Activated CD8-positive, alpha-beta memory T cell treated with anti-CD3 and anti-CD28 coated beads, Interleukin-2, amount 50 U/mL, for 24 hours (primary cell): ENCODE data around the gene STX19.
"Not testable (repeated sequence)": the region's sequence is repeated elsewhere in the genome, so short reads cannot be mapped to it uniquely, and the experiment has no call there.

ENCODE experiments used
- DNase-seq: peaks from one replicate; pipeline ENCODE4 v3.0.0-alpha.2; 2020; ENCODE audit errors: extremely low read depth

The STX19 gene, protein sequence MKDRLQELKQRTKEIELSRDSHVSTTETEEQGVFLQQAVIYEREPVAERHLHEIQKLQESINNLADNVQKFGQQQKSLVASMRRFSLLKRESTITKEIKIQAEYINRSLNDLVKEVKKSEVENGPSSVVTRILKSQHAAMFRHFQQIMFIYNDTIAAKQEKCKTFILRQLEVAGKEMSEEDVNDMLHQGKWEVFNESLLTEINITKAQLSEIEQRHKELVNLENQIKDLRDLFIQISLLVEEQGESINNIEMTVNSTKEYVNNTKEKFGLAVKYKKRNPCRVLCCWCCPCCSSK

GRCh38 chr3:94028093-94028837, at the start of gene STX19:
Gene STX19, minus strand, starts transcription at chr3:94028597. Its CDS starts 13,328 bp downstream, at chr3:94015269.
- no peak for DNase-seq

DNA sequence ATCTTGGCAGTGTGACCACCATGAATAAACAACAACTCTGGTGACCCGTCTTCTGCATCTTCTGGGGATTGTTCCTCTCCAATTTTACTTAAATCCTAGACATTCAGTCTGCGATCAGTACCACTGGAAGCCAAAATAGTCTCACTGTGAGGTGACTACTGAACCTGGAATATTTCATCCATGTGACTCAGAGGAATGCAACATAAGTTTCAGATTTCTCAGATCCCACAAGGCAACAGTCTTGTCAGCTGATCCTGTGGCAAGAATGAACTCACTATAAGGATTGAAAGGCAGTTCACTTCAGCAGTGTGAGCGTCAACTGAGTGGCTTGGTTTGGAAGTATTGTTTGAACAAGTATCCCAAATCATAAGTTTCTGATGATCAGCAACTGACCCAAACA, 47.7 kb upstream of the STX19 start:
- DNase-seq, result no peak

DNA sequence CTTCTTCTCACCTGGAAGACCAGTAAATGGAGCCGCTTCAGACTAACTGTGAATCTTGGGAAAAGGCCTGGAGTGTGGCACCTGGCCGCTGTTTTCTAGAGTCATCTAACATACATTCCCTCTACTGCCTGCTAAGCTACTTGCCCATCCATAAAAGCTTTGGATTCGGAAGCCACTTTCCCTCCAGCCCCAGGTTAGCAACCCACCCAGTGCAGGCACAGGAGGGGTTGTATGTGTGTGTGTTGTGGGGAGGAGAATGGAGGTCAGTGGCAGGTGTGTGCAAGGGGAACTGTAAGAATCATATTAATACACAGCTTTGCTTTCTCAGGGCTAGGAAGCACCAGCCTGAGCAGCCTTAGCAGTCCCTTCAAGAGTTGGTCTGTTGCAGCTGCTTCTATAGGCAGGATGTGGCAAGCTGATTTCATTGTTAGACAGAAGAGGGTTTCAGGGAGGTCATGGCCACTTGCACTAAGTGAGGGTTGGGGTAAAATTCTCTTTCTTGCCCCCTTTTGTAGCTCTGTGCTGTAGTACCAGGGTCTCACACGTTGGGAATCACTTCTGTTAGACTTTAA, 43.4 kb upstream of the STX19 start:
- no peak for DNase-seq

- no peak for DNase-seq
Measured at GRCh38 chr3:94070341-94070911, 42.0 kb upstream of the STX19 start.

DNA sequence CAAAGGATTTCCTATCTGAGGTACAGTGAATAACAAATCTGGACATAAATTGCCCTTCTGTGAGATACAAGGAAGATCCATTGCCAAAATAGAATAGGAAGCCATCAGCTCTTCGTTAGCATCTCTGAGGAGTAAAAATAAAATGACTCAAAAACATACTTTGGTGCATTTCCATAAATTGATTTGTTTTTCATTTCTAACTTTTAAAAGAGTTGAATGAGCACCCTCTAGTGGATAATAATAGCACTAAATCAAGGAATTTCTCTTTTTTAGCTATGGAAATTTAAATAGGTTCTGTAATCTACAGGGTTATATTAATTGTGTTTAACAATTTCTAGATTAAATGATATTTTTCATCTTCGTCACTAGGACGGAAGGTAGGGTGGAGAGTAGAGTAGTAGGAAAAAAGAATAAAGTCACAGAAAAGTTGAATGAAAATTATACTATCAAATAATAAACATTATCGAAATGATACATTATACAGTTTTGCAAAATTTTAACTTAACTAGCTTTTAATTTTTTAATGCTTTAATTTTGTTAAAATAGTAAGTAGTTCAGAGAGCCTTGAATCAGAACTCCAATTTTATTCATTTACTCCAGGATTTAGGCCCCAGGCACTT, 40.9 kb upstream of the STX19 start:
- no peak for DNase-seq

- no peak for DNase-seq
Measured at GRCh38 chr3:94066506-94067500, 38.4 kb upstream of the STX19 start.

DNA sequence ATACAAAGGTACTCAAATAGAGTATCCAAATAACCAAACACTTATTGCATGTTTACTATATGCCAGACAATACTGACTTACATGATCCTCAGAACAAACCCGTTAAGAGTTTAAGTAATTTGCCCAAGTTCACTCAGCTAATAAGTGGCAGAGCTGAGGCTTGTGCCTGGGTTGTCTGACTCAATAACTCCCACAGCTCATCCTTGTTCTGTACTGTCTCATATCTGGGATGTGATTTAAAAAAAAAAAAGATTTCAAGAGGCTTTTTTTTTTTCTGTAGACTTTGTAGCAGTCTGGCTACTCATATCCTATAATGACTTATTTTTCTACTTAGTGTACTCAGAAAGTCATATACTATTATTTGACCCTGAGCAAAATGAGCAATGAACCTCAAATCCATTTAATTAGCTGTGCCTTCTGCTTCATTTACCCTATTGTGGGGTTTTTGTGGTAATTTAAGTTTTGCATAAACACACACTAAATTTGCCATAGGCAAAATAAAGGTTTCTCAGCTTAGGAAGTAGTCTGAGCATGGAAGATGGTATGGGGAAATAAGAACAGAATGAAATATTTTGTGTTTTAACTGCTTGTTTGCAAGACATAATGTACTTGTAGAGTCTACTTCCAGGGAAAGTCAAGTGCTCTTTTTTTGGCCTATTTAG, 37.6 kb upstream of the STX19 start:
- no peak for DNase-seq

DNA sequence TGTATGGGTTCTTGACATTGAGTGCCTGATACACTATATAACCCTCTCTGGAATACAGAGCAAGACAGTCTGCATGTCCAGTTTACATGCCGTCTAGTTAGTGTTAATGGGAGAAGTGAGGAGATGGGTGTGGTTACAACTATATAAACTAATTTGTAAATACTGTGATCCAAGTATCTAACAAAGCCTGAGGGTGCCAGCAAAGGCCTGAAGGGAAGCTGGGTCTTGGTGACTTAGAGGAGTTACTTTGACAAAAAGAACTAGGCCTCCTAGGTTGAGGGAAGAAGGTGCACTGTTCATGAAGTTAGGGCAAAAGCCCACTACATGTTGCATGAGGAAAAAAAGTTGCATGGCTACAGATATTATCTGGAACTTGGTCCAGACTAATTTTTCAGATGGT, 36.7 kb upstream of the STX19 start:
- DNase-seq, result no peak

DNA sequence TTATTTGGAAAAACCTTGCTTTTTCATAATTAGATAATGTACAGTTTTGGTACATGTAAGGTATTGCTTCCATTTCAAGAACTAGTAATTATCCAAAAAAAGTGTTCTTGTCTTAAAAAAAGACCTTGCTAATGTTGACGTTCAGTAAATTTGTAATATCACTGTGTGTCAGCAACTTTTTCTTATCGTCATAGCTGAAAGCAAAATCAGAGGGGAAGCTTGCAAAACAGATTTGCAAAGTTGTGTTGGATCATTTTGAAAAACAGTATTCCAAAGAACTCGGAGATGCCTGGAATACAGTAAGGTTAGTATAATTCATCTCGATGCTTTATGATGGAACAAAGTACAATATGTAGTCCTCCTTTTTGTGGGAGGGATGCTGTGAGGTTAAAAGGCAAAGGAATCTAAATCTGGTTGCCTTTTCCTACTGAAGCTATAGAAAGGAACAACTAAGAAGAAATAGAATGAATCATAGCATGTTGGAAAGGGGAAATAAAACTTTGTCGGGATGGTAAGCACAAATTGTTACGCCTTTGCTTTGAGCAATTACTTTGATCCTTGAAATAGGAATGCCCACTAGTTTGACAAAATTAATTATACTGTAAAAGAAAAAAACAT, 36.0 kb upstream of the STX19 start:
- DNase-seq, result no peak

GRCh38 chr3:94063496-94064119, 35.2 kb upstream of the STX19 start:
- no peak for DNase-seq

GRCh38 chr3:94062513-94063404, 34.4 kb upstream of the STX19 start, which contains the start of the genes DHFR2 and NSUN3:
Gene DHFR2, minus strand, starts transcription at chr3:94062916. Its CDS starts 1,405 bp downstream, at chr3:94061511.
Gene NSUN3, plus strand, starts transcription at chr3:94063061. Its CDS starts 66 bp downstream, at chr3:94063127.
- DNase-seq, result peak; percentile 54

GRCh38 chr3:94061297-94061696, 32.9 kb upstream of the STX19 start:
- DNase-seq, result no peak

DNA sequence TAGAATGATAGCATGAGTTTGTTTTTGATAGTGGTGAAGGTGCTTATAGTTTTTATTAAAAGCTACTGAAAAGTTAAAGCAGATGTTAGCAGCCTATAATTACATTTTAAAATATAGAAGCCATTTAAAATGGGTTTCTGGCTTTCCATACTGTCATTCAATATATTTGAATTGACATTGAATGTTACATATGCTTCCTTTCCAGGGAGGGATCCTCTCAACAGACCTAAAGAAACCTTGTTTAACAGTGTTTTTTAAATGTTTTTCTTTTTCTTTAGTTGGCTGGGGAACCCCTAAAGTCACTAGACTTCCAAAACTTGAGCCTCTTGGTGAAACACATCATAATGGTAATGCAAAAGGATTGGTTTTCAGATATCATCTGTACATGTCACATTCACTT, 22.1 kb upstream of the STX19 start:
- DNase-seq, result no peak

DNA sequence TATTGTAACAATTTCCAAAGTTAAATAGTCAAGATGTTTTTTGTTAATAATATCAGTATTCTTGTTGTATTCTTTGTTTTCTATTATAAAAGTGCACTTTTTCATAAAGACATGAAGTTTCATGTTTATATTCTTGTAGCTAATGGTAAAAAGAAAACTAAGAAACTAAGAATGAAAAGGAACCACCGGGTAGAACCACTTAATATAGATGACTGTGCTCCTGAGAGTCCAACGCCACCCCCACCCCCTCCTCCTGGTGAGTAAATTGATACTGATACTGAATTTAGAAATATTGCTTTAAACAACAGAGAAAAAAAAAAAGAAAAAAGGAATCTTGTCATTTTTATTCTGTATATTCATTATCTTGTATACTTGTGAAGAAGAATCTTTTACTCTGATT, 20.9 kb upstream of the STX19 start:
- DNase-seq, result no peak

DNA sequence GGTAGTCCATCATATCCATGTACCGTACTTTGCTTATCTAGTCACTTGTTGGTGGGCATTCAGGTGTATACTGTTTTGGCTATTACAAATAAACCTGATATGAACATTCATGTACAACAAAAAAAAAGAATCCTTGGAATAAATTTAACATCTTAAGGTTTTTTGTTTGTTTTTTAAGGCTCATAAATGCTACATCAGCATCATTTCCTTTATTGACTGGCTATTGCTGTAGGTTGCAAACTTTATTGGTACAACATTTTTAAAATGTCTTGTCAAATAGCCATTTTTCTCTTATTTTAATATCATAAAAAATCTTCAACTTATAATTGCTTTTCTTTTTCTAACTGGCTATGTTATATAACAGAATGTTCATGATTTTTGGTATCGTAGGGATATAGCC, 18.1 kb upstream of the STX19 start:
- DNase-seq, result no peak

GRCh38 chr3:94044100-94044936, 15.9 kb upstream of the STX19 start:
- not testable (repeated sequence) for DNase-seq

DNA sequence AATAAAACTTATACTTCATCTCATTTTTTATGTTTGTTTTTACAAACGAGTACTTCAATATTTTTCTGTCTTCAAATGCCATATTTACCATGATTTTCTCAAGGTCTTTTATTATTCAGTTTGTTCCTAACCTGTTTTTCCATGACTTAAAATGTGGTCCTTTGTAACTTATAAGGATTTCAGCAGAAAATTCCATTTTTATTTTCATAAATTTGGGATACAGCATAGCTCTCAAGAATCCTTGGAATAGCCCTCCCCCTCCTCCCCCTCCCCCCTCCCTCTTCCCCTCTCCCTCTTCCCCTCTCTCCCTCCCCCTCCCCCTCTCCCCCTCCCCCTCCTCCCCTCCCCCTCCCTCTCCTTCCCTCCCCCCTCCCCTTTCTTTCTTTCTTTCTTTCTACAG, 14.9 kb upstream of the STX19 start:
- DNase-seq, result no peak
